Colonic mucosa (tissue), 4 donors: ENCODE data around the gene AQP9. TPM values are rescaled to one million over a fixed set of nuclear protein-coding genes. Genes with fewer than 3 reads are reported as not detected.

Source experiments
- DNase-seq: peaks from one replicate; pipeline ENCODE4 v3.0.0-alpha.2; 2020
- H3K27ac ChIP-seq: fragments of 200-600 bp; one replicate; pipeline ENCODE4 v1.8.0; 2021
- H3K27me3 ChIP-seq: fragments of 200-600 bp; one replicate; pipeline ENCODE4 v1.8.0; 2021
- H3K36me3 ChIP-seq: fragments of 200-600 bp; one replicate; pipeline ENCODE4 v1.8.0; 2021
- H3K4me1 ChIP-seq: fragments of 200-600 bp; one replicate; pipeline ENCODE4 v1.8.0; 2021; ENCODE audit warnings: mild to moderate bottlenecking
- H3K4me3 ChIP-seq: fragments of 200-600 bp; one replicate; pipeline ENCODE4 v1.8.0; 2021
- H3K9ac ChIP-seq, 2 donors: one replicate each; pipeline ENCODE4 v1.7.0; 2013; ENCODE audit warnings: control low read depth in 2 of 2, low read depth in 2 of 2, low read length in 2 of 2
- H3K9me3 ChIP-seq: fragments of 200-600 bp; one replicate; pipeline ENCODE4 v1.8.0; 2021
- intact Hi-C: fragments of 100-400 bp; cut with DNase I; formaldehyde crosslinking; loops from one replicate; pipeline ENCODE4 v1.14.1; 2022
- total RNA-seq, 2 donors: library from RNA; stranded (reverse); fragmentation: NEBNext Ultra II Directional in 1 of 2; extraction: Animal tissue kit (Norgen Biotek cat#: 25700) in 1 of 2; gene quantifications; one replicate each; pipeline ENCODE4 v1.2.1, GENCODE V29; 2021
- TF ChIP-seq, protein P1 (sequence below): fragments of 200-600 bp; IDR thresholded peaks from one replicate; pipeline ENCODE4 v1.8.0; 2022; ENCODE audit warnings: antibody characterized with exemption, mild to moderate bottlenecking
- donor health status: healthy.
- donor health status: DM: no; HTN: no; CAD: no.
- donor health status: DM: no; HTN: no; CAD: no.

AQP9 gene
- total RNA-seq, 2 donors from 2014 or later: 0.98 TPM; not detected in 1

DNA sequence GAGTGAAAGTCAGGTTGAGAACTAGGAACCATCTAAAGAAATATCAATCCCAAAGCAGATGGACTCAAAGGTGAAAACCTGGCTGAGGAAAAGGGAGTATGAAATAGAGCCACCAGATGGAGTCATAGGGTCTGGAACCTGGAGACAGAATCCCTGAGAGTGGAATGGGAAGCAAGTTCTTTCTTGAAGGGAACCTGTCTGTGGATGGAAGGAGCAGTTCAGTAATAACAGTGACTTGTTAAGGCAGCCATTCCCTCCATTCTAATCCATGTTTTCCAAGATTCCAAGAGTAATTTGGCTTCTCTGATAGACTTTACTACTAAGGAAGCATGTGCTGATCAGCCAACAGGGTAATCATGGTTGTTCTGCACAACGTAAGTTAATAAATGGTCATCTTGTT, 22.5 kb upstream of the AQP9 start:
- no peak overlapping the region for H3K4me3 ChIP-seq
- no peaks in the 10 kb centered on the region for H3K36me3 ChIP-seq
- DNase-seq: no peak
- no peaks in the 10 kb centered on the region for H3K27me3 ChIP-seq
- H3K27ac ChIP-seq: no peak overlapping the region
- H3K4me1 ChIP-seq: no peaks in the 10 kb centered on the region
- no peaks in the 10 kb centered on the region for H3K9me3 ChIP-seq
- H3K9ac ChIP-seq: no peak overlapping the region
- TF ChIP-seq, protein P1, sequence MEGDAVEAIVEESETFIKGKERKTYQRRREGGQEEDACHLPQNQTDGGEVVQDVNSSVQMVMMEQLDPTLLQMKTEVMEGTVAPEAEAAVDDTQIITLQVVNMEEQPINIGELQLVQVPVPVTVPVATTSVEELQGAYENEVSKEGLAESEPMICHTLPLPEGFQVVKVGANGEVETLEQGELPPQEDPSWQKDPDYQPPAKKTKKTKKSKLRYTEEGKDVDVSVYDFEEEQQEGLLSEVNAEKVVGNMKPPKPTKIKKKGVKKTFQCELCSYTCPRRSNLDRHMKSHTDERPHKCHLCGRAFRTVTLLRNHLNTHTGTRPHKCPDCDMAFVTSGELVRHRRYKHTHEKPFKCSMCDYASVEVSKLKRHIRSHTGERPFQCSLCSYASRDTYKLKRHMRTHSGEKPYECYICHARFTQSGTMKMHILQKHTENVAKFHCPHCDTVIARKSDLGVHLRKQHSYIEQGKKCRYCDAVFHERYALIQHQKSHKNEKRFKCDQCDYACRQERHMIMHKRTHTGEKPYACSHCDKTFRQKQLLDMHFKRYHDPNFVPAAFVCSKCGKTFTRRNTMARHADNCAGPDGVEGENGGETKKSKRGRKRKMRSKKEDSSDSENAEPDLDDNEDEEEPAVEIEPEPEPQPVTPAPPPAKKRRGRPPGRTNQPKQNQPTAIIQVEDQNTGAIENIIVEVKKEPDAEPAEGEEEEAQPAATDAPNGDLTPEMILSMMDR: no peak
- intact Hi-C loops: no loop called here

DNA sequence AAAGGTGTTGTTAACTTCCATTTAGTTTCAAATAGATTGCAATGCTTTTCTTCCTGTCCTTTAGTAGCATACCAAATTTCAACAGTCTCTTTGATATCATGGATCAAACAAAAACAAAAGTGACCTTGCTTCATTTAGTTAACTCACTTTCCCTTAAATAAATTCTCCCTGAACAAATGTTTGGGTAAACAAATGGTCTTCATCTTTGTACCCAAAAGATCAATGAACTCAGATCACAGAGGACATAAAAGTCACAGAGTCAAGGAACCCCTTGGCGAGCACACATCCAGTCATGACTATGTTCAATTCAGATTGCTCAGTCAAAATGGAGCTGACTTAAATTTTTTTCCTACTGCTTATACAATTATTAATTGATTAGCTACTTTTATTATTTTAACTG, 20.6 kb upstream of the AQP9 start:
- H3K4me1 ChIP-seq: no peaks in the 10 kb centered on the region
- no peak overlapping the region for H3K27ac ChIP-seq
- H3K9ac ChIP-seq: no peak overlapping the region
- TF ChIP-seq, protein P1: no peak
- no peaks in the 10 kb centered on the region for H3K27me3 ChIP-seq
- no peaks in the 10 kb centered on the region for H3K9me3 ChIP-seq
- H3K4me3 ChIP-seq: no peak overlapping the region
- DNase-seq: no peak
- intact Hi-C loops: no loop called here
- no peaks in the 10 kb centered on the region for H3K36me3 ChIP-seq

DNA sequence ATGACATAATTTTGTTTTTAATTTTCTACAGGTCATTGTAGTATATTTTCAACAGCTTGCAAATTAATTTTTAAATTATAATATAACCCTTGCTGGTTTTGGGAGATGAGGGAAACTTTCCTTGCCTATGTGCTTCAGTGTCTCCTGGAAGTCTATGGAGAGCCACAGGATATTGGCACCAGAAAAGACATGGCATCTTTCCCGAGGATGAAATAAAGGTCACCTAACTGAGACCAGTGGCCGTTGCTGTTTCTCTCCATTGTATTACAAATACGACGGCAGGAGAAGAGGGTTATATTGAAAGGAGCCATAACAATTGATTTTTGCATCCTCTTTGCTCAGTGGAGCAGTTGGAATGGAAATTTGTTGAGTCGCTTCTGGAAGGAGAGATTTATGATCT, 19.9 kb upstream of the AQP9 start:
- TF ChIP-seq, protein P1: no peak
- Histone ChIP-seq H3K27ac (no peak overlapping the region), H3K4me3 (no peak overlapping the region), H3K9ac (no peak overlapping the region), H3K36me3 (no peaks in the 10 kb centered on the region), H3K27me3 (no peaks in the 10 kb centered on the region), H3K4me1 (no peaks in the 10 kb centered on the region), H3K9me3 (no peaks in the 10 kb centered on the region)
- no peak for DNase-seq
- intact Hi-C loops: no loop called here

DNA sequence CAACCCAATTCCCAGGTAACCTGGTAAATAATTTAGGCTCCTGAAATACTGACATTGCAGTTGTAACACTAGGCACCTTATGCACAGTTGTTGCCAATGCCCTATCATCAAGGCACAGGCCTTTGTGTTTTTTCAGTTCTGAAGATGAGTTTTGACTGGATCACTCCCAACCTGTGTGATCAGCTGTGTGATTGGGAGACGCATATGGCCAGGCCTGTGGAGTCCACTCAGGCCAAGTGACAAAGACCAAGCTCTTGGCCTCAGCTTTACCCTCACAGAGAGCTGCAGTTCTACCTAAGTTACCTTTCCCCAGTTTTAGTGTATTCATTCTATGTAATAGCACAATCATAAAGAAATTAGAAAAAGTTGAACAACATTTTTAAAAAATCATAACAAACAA, 19.2 kb upstream of the AQP9 start:
- no peaks in the 10 kb centered on the region for H3K36me3 ChIP-seq
- TF ChIP-seq, protein P1: no peak

DNA sequence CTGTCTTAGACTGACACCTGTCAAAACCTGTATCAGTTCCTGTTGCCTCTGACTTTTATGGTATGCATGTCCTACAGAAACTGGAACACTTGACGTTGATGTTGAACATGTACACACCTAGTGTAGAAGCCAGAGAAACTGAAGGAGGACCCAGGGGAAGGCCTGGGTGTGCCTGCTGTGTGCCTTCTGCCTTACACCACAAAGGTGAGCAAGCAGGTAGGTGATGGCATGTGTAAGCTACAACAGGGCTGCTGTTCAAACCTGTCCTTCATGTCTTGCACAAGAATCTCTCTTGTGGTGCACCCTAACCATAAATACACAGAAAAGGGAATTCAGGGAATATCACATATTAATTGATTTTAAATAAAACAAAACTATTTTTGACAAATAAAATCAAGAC, 13.6 kb upstream of the AQP9 start:
- Histone ChIP-seq H3K9ac (no peak overlapping the region), H3K36me3 (no peaks in the 10 kb centered on the region), H3K9me3 (no peaks in the 10 kb centered on the region), H3K4me1 (no peaks in the 10 kb centered on the region), H3K27ac (no peak overlapping the region), H3K4me3 (no peak overlapping the region), H3K27me3 (no peaks in the 10 kb centered on the region)
- no peak for DNase-seq
- TF ChIP-seq, protein P1: no peak
- intact Hi-C loops: no loop called here

More for the DNA sequence above, 19.2 kb upstream of the AQP9 start:
- DNase-seq: no peak
- Histone ChIP-seq H3K9me3 (no peaks in the 10 kb centered on the region), H3K27ac (no peak overlapping the region), H3K4me1 (no peaks in the 10 kb centered on the region), H3K27me3 (no peaks in the 10 kb centered on the region), H3K4me3 (no peak overlapping the region), H3K9ac (no peak overlapping the region)
- intact Hi-C loops: no loop called here

DNA sequence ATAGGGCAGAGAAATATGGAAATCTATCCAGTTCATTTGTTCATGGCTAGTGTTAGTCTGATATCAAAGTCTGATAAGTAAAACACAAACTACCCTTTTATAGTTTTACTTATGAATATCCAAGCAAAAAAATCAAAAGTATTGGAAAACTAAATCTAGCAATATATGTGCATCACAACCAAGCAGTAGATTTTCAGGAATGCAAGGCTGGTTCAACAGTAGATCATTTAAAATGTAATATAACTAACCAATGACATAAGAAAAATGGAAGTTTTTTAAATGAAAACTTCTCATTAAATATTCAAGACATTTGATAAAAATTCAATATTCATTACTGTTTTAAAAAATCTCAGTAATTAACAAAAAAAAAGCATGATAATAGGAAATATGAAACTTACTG, 12.8 kb upstream of the AQP9 start:
- Histone ChIP-seq H3K27me3 (no peaks in the 10 kb centered on the region), H3K27ac (no peak overlapping the region), H3K36me3 (no peaks in the 10 kb centered on the region), H3K4me3 (no peak overlapping the region), H3K9me3 (no peaks in the 10 kb centered on the region), H3K9ac (no peak overlapping the region), H3K4me1 (no peaks in the 10 kb centered on the region)
- intact Hi-C loops: no loop called here
- DNase-seq: no peak
- TF ChIP-seq, protein P1: no peak
